ENCODE measurements around the gene HNRNPL. TPM values are rescaled to one million over a fixed set of nuclear protein-coding genes. Genes with fewer than 3 reads are reported as not detected.
A peak's percentile ranks its signal among the peaks of the same experiment; 100 is the strongest.
"Not testable (repeated sequence)": the region's sequence is repeated elsewhere in the genome, so short reads cannot be mapped to it uniquely, and the experiment has no call there.

Gene HNRNPL
- total RNA-seq, 1 experiment from 2014 or later = 710 TPM

- no peak for TF ChIP-seq CTCF (conservative IDR thresholded peaks at IDR 0.05)
- Histone ChIP-seq H3K27me3 (ENCODE audit: insufficient read depth, low read length) (no peaks in the 10 kb centered on the region), H4K5ac (ENCODE audit: insufficient read length, low read depth, low read length) (no peak overlapping the region), H3T11ph (ENCODE audit: low read length) (no peak overlapping the region), H3K4me2 (ENCODE audit: insufficient read depth, insufficient read length, low read length) (no peak overlapping the region), H3K18ac (ENCODE audit: insufficient read length, low read depth, low read length) (no peak overlapping the region), H3K9me3 (ENCODE audit: control insufficient read depth, low read depth, low read length) (no peaks in the 10 kb centered on the region), H2BK12ac (ENCODE audit: insufficient read length, low read depth, low read length) (no peak overlapping the region), H4K8ac (replicated peaks; ENCODE audit: insufficient read length, low read depth, low read length) (no peak overlapping the region), H2BK120ac (ENCODE audit: low read depth, low read length, poor library complexity, severe bottlenecking) (no peak overlapping the region), H3K4ac (ENCODE audit: low read depth, low read length) (no peak overlapping the region), H3K4me1 (ENCODE audit: insufficient read depth, low read length) (no peaks in the 10 kb centered on the region), H3K23me2 (ENCODE audit: insufficient read length, low read depth, low read length, poor library complexity, severe bottlenecking) (no peaks in the 10 kb centered on the region), H2AK5ac (ENCODE audit: insufficient read length, low read length) (no peak overlapping the region), H3K56ac (ENCODE audit: insufficient read length, low read depth, low read length) (no peak overlapping the region), H3K9ac (ENCODE audit: extremely low read depth, insufficient read length, low read length) (no peak overlapping the region), H3K14ac (ENCODE audit: insufficient read depth, low read length) (no peak overlapping the region), H2BK5ac (ENCODE audit: insufficient read length, low read length) (no peak overlapping the region), H3K23ac (ENCODE audit: insufficient read length, low read depth, low read length) (no peak overlapping the region), H3K79me2 (ENCODE audit: insufficient read depth, low read length) (no peaks in the 10 kb centered on the region), H2BK20ac (ENCODE audit: low read depth, low read length, poor library complexity, severe bottlenecking) (no peak overlapping the region), H2AFZ (ENCODE audit: low read length) (no peak overlapping the region), H3K79me1 (ENCODE audit: insufficient read depth, low read depth, low read length, poor library complexity, severe bottlenecking) (no peaks in the 10 kb centered on the region), H4K20me1 (ENCODE audit: control insufficient read depth, insufficient read depth, insufficient read length) (no peaks in the 10 kb centered on the region), H4K91ac (ENCODE audit: insufficient read length, low read depth, low read length) (no peak overlapping the region), H2BK15ac (ENCODE audit: low read depth, low read length) (no peak overlapping the region), H3K27ac (ENCODE audit: insufficient read length, low read depth, low read length) (no peak overlapping the region)
- Mint-ChIP-seq H3K4me3 (no peak overlapping the region), H3K9me3 (no peaks in the 10 kb centered on the region), H3K27me3 (ENCODE audit: low read depth) (0 out of 2 replicates have a peak, but pooled peaks cover 2% of the 10 kb centered on the region), H3K4me1 (peaks cover 6 to 7% of the 10 kb centered on the region in 2 experiments), H3K27ac (no peak overlapping the region), H3K36me3 (ENCODE audit: insufficient read depth in 1 of 3, low read depth in 3 of 3) (peaks cover 15 to 38% (median 33%) of the 10 kb centered on the region in 3 experiments; a peak in 6 of 7 replicates)
- WGBS (ENCODE audit: extremely low coverage, insufficient read length, low lambda C conversion rate) = no CpG with 5 or more reads among the region's 34 CpGs
- DNase-seq = peak; percentile 53
These were observed 34.5 kb downstream of the HNRNPL start for GRCh38 chr19:38815059-38816001.

GRCh38 chr19:38813932-38814331 lies 35.9 kb downstream of the HNRNPL start:
- H2BK5ac ChIP-seq (ENCODE audit: insufficient read length, low read length); H2BK120ac ChIP-seq (ENCODE audit: low read depth, low read length, poor library complexity, severe bottlenecking); H3K18ac ChIP-seq (ENCODE audit: insufficient read length, low read depth, low read length); H3K4ac ChIP-seq (ENCODE audit: low read depth, low read length); H3K27me3 Mint-ChIP-seq (ENCODE audit: low read depth); H3K9ac ChIP-seq (ENCODE audit: extremely low read depth, insufficient read length, low read length); H3K9me3 ChIP-seq (ENCODE audit: control insufficient read depth, low read depth, low read length); H3K4me1 ChIP-seq (ENCODE audit: insufficient read depth, low read length); H3K4me3 Mint-ChIP-seq; H3K79me1 ChIP-seq (ENCODE audit: insufficient read depth, low read depth, low read length, poor library complexity, severe bottlenecking); H3T11ph ChIP-seq (ENCODE audit: low read length); H4K91ac ChIP-seq (ENCODE audit: insufficient read length, low read depth, low read length); DNase-seq; H3K14ac ChIP-seq (ENCODE audit: insufficient read depth, low read length); H2AK5ac ChIP-seq (ENCODE audit: insufficient read length, low read length); H3K27ac Mint-ChIP-seq; H4K8ac ChIP-seq (replicated peaks; ENCODE audit: insufficient read length, low read depth, low read length); H3K4me1 Mint-ChIP-seq; H3K56ac ChIP-seq (ENCODE audit: insufficient read length, low read depth, low read length); H2BK15ac ChIP-seq (ENCODE audit: low read depth, low read length); H3K27ac ChIP-seq (ENCODE audit: insufficient read length, low read depth, low read length); H3K27me3 ChIP-seq (ENCODE audit: insufficient read depth, low read length); H3K4me2 ChIP-seq (ENCODE audit: insufficient read depth, insufficient read length, low read length); H3K23me2 ChIP-seq (ENCODE audit: insufficient read length, low read depth, low read length, poor library complexity, severe bottlenecking); H3K9me3 Mint-ChIP-seq; H2BK12ac ChIP-seq (ENCODE audit: insufficient read length, low read depth, low read length); H4K20me1 ChIP-seq (ENCODE audit: control insufficient read depth, insufficient read depth, insufficient read length); H4K5ac ChIP-seq (ENCODE audit: insufficient read length, low read depth, low read length); H2AFZ ChIP-seq (ENCODE audit: low read length); H3K79me2 ChIP-seq (ENCODE audit: insufficient read depth, low read length); H2BK20ac ChIP-seq (ENCODE audit: low read depth, low read length, poor library complexity, severe bottlenecking); H3K23ac ChIP-seq (ENCODE audit: insufficient read length, low read depth, low read length): not testable (repeated sequence)
- no CpG with 5 or more reads among the region's 2 CpGs for WGBS (ENCODE audit: extremely low coverage, insufficient read length, low lambda C conversion rate)
- peaks cover 15 to 29% (median 26%) of the 10 kb centered on the region in 3 experiments; a peak in 6 of 7 replicates for H3K36me3 Mint-ChIP-seq (ENCODE audit: insufficient read depth in 1 of 3, low read depth in 3 of 3)
